ENCODE measurements around the gene EME2.

GRCh38 chr16:1729026-1729425, 43.6 kb upstream of the EME2 start:
- TF ChIP-seq TAF1 (IDR thresholded peaks at IDR 0.05; ENCODE audit: borderline replicate concordance, low read depth, low read length) (no peak), POLR2AphosphoS5 (IDR thresholded peaks at IDR 0.05; ENCODE audit: low read depth, low read length) (no peak), POLR2A (IDR thresholded peaks at IDR 0.05; ENCODE audit: low read depth, low read length) (no peak)
